H1 (cell line): ENCODE measurements around the gene PLEKHA5.

Experiments
- ATF2 ChIP-seq: IDR thresholded peaks from 2 replicates; pipeline ENCODE4 v1.6.1; 2012; ENCODE audit warnings: low read length, inconsistent platforms
- CHD2 ChIP-seq: IDR thresholded peaks from 2 replicates; pipeline ENCODE4 v1.6.1; 2012; ENCODE audit warnings: low read length, improper control_type of control experiment
- SUZ12 ChIP-seq: fragments of 200-600 bp; sonication (generic); IDR thresholded peaks from 2 replicates; pipeline ENCODE4 v1.6.1; 2012; ENCODE audit warnings: mild to moderate bottlenecking, inconsistent platforms, low read length, moderate library complexity, mixed read lengths
- TF ChIP-seq, protein P1 (sequence below), 3 experiments: IDR thresholded peaks; 1 replicate in 2 of 3; 2 replicates in 1 of 3; pipeline versions ENCODE4 v1.5.1 to v1.6.1; 2011; ENCODE audit warnings: low read length in 3 of 3, mild to moderate bottlenecking in 3 of 3, inconsistent platforms in 2 of 3, low read depth in 1 of 3, moderate library complexity in 1 of 3; ENCODE audit not compliant: insufficient read depth in 1 of 3; ENCODE audit errors: control extremely low read depth in 1 of 3

DNA sequence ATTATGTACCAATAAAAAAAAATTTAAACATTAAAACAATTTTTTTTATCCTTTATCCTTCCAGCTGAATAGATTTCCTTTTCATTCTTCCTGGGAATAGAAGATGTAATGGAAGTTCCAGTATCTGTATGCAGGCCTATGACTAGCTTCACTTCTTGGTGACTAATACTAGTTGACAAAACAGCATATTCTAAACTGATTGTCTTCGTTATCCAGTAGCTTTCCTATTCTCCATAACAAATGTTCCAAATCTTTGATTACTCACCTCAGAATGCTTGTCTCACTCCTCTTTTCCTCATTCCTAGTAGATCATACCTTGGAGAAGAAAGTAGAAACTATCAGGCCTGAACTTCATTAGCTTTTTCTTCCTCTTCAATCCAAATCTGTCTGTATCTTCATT, 70.7 kb downstream of the PLEKHA5 start:
- TF ChIP-seq CHD2 (no peak), ATF2 (no peak), SUZ12 (no peak)
- TF ChIP-seq, protein P1, sequence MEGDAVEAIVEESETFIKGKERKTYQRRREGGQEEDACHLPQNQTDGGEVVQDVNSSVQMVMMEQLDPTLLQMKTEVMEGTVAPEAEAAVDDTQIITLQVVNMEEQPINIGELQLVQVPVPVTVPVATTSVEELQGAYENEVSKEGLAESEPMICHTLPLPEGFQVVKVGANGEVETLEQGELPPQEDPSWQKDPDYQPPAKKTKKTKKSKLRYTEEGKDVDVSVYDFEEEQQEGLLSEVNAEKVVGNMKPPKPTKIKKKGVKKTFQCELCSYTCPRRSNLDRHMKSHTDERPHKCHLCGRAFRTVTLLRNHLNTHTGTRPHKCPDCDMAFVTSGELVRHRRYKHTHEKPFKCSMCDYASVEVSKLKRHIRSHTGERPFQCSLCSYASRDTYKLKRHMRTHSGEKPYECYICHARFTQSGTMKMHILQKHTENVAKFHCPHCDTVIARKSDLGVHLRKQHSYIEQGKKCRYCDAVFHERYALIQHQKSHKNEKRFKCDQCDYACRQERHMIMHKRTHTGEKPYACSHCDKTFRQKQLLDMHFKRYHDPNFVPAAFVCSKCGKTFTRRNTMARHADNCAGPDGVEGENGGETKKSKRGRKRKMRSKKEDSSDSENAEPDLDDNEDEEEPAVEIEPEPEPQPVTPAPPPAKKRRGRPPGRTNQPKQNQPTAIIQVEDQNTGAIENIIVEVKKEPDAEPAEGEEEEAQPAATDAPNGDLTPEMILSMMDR (IDR thresholded peaks at IDR 0.05; ENCODE audit: control extremely low read depth in 1 of 3, insufficient read depth in 1 of 3, low read depth in 1 of 3, low read length in 3 of 3), result no peak
